Activated CD8-positive, alpha-beta memory T cell treated with anti-CD3 and anti-CD28 coated beads for 36 hours (primary cell): ENCODE measurements around the gene TTYH3. TPM values are rescaled to one million over a fixed set of nuclear protein-coding genes. Genes with fewer than 3 reads are reported as not detected.

Experiments
- CTCF ChIA-PET: fragments of 350-600 bp; sonication (Branson Sonifier 250); formaldehyde crosslinking; loops from one replicate; lab custom pipeline; 2021; ENCODE audit warnings: antibody characterized with exemption; lab: Charles Lee
- POLR2A ChIA-PET: fragments of 350-600 bp; sonication (Branson Sonifier 250); formaldehyde crosslinking; loops from one replicate; lab custom pipeline; 2021; ENCODE audit warnings: antibody characterized with exemption; lab: Charles Lee
- total RNA-seq, 2 experiments: library from RNA; stranded (reverse); gene quantifications; one replicate each; pipeline ENCODE4 v1.2.3, GENCODE V29; 2021

The TTYH3 gene
- total RNA-seq, 2 experiments from 2014 or later, result 22.9 to 24.3 TPM

- CTCF ChIA-PET, result no interaction called here
Measured at GRCh38 chr7:2613098-2613930, 18.5 kb upstream of the TTYH3 start.

GRCh38 chr7:2613931-2614600 lies 17.7 kb upstream of the TTYH3 start:
- POLR2A ChIA-PET, result no interaction called here

More at GRCh38 chr7:2613098-2613930, 18.5 kb upstream of the TTYH3 start:
- POLR2A ChIA-PET, result no interaction called here

GRCh38 chr7:2614631-2615330 lies 17.0 kb upstream of the TTYH3 start:
- ChIA-PET POLR2A (no interaction called here), CTCF (no interaction called here)

More at GRCh38 chr7:2613931-2614600, 17.7 kb upstream of the TTYH3 start:
- CTCF ChIA-PET, result no interaction called here

GRCh38 chr7:2616387-2617324 lies 15.1 kb upstream of the TTYH3 start:
- ChIA-PET CTCF (interaction anchor here (1.1 kb wide), 1 partner anchor 93 kb away, joined by 3 read pairs; no protein-coding TSS in a partner anchor), POLR2A (no interaction called here)

- ChIA-PET POLR2A (no interaction called here), CTCF (no interaction called here)
Measured at GRCh38 chr7:2617325-2617905, 14.4 kb upstream of the TTYH3 start.

- CTCF ChIA-PET, result interaction anchor here (0.6 kb wide), 1 partner anchor 507 kb away, joined by 3 read pairs; no protein-coding TSS in a partner anchor
- POLR2A ChIA-PET, result no interaction called here
Measured at GRCh38 chr7:2619116-2619515, 12.7 kb upstream of the TTYH3 start.

GRCh38 chr7:2621061-2621828 lies 10.5 kb upstream of the TTYH3 start:
- CTCF ChIA-PET, result no interaction called here
- POLR2A ChIA-PET, result no interaction called here

- CTCF ChIA-PET, result no interaction called here
- POLR2A ChIA-PET, result no interaction called here
Measured at GRCh38 chr7:2621948-2622640, 9.7 kb upstream of the TTYH3 start.

GRCh38 chr7:2622869-2623697 lies 8.7 kb upstream of the TTYH3 start:
- ChIA-PET CTCF (no interaction called here), POLR2A (no interaction called here)

- ChIA-PET CTCF (no interaction called here), POLR2A (no interaction called here)
Measured at GRCh38 chr7:2623698-2624014, 8.1 kb upstream of the TTYH3 start.

- ChIA-PET POLR2A (no interaction called here), CTCF (no interaction called here)
Measured at GRCh38 chr7:2624293-2624886, 7.4 kb upstream of the TTYH3 start.

GRCh38 chr7:2626498-2627117 lies 5.2 kb upstream of the TTYH3 start:
- ChIA-PET POLR2A (no interaction called here), CTCF (no interaction called here)

GRCh38 chr7:2627258-2628129 lies 4.3 kb upstream of the TTYH3 start:
- POLR2A ChIA-PET, result no interaction called here

GRCh38 chr7:2628130-2628482 lies 3.7 kb upstream of the TTYH3 start:
- POLR2A ChIA-PET, result interaction anchor here (0.5 kb wide), 1 partner anchor 608 kb away, joined by 7 read pairs; no protein-coding TSS in a partner anchor
- CTCF ChIA-PET, result no interaction called here

More at GRCh38 chr7:2627258-2628129, 4.3 kb upstream of the TTYH3 start:
- CTCF ChIA-PET, result no interaction called here

- ChIA-PET POLR2A (interaction anchor here (0.7 kb wide), 1 partner anchor 130 kb away, joined by 13 read pairs; no protein-coding TSS in a partner anchor), CTCF (interaction anchor here (0.8 kb wide), 1 partner anchor 73 kb away, joined by 3 read pairs; no protein-coding TSS in a partner anchor)
Measured at GRCh38 chr7:2628891-2629290, 2.9 kb upstream of the TTYH3 start.
